ENCODE results near the gene MRPL10. TPM values are rescaled to one million over a fixed set of nuclear protein-coding genes. Genes with fewer than 3 reads are reported as not detected.

Gene MRPL10
- total and polyA plus RNA-seq, 2 donors (not counting 3 experiments of a cell fraction or from before 2014, with no cell fraction given): 43.4 to 84.0 TPM

- POLR2A ChIA-PET: no interaction called here
- TF ChIP-seq MAX (IDR thresholded peaks at IDR 0.05; ENCODE audit: insufficient read depth, insufficient read length) (no peak), EZH2 (IDR thresholded peaks at IDR 0.05; ENCODE audit: borderline replicate concordance, low read depth, low read length, severe bottlenecking) (no peak), POLR2AphosphoS5 (IDR thresholded peaks at IDR 0.05; ENCODE audit: insufficient read depth, low read depth, low read length) (no peak), JUN (IDR thresholded peaks at IDR 0.05; ENCODE audit: borderline replicate concordance, insufficient read depth, insufficient read length, low read depth) (no peak), GATA2 (IDR thresholded peaks at IDR 0.05; ENCODE audit: insufficient read depth, insufficient read length, low read depth, low read length) (no peak), FOS (IDR thresholded peaks at IDR 0.05; ENCODE audit: borderline replicate concordance, insufficient read depth, low read length) (no peak), CTCF (IDR thresholded peaks at IDR 0.05; ENCODE audit: extremely low read depth in 1 of 2, insufficient read depth in 1 of 2, low read depth in 1 of 2, low read length in 2 of 2) (no peak), POLR2A (IDR thresholded peaks at IDR 0.05; ENCODE audit: low read depth, low read length) (no peak), MYC (IDR thresholded peaks at IDR 0.05; ENCODE audit: low read depth, low read length) (no peak)
- H3K4me3 ChIP-seq (replicated peaks in 1 of 3; ENCODE audit: insufficient read depth in 1 of 3, low read depth in 1 of 3, low read length in 3 of 3): no peak overlapping the region
Measured at GRCh38 chr17:47871048-47871447, 39.7 kb upstream of the MRPL10 start.

More at GRCh38 chr17:47871048-47871447, 39.7 kb upstream of the MRPL10 start:
- no peak for FAIRE-seq
- no peaks in the 10 kb centered on the region for H3K79me2 ChIP-seq (ENCODE audit: control insufficient read depth, insufficient read depth, low read length)
- no peaks in the 10 kb centered on the region for H4K20me1 ChIP-seq (replicated peaks; ENCODE audit: control insufficient read depth, extremely low read depth, insufficient read depth, low read length)
- H3K36me3 ChIP-seq (ENCODE audit: control insufficient read depth in 2 of 2, extremely low read depth in 1 of 2, insufficient read depth in 2 of 2, low read length in 2 of 2): no peaks in the 10 kb centered on the region
- H2AFZ ChIP-seq (ENCODE audit: low read depth, low read length): no peak overlapping the region
- H3K4me2 ChIP-seq (ENCODE audit: insufficient read depth, low read length): no peak overlapping the region
- no peak for DNase-seq (ENCODE audit: low read depth, low spot score)
- H3K27me3 ChIP-seq (ENCODE audit: control insufficient read depth in 2 of 2, insufficient read depth in 2 of 2, low read length in 2 of 2): peaks cover 47 to 60% of the 10 kb centered on the region in 2 experiments
- dilution Hi-C loops (cut with MboI; ENCODE audit: extremely low pct_ligation_motif_present, low sequenced_read_pairs): no loop called here
- BruUV-seq (replicated peaks): no TSS peak
- no peaks in the 10 kb centered on the region for H3K9me1 ChIP-seq (replicated peaks; ENCODE audit: control insufficient read depth, extremely low read depth, insufficient read depth, low read length)
- H3K27ac ChIP-seq (ENCODE audit: insufficient read depth, low read depth, low read length): no peak overlapping the region
- CTCF ChIA-PET: interaction anchor here (0.8 to 1.9 kb wide), 4 partner anchors 12 to 76 kb away, joined by 3 to 9 read pairs (median 4); no protein-coding TSS in a partner anchor
- no peaks in the 10 kb centered on the region for H3K9me3 ChIP-seq (replicated peaks; ENCODE audit: control insufficient read depth, insufficient read depth, low read length)
- H3K9ac ChIP-seq (replicated peaks; ENCODE audit: extremely low read depth, insufficient read depth, low read length): no peak overlapping the region
- no peaks in the 10 kb centered on the region for H3K4me1 ChIP-seq (ENCODE audit: control insufficient read depth, extremely low read depth, insufficient read depth, low read length)
- intact Hi-C loops (cut with micrococcal nuclease): no loop called here
